Pulmonary artery endothelial cell (primary cell): Measurements from ENCODE around the gene P4HA1. TPM values are rescaled to one million over a fixed set of nuclear protein-coding genes. Genes with fewer than 3 reads are reported as not detected.

Experiments
- DNase-seq: peaks from one replicate; pipeline ENCODE4 v3.0.0-alpha.2; 2011; ENCODE audit warnings: low read depth, low spot score
- total RNA-seq: library from RNA; depleted of rRNA; stranded (reverse); fragments of >200 nt; gene quantifications from 2 replicates; pipeline ENCODE4 v1.2.3, GENCODE V29; 2014

P4HA1 gene
- total RNA-seq, 1 donor from 2014 or later, result 69.3 TPM

DNA sequence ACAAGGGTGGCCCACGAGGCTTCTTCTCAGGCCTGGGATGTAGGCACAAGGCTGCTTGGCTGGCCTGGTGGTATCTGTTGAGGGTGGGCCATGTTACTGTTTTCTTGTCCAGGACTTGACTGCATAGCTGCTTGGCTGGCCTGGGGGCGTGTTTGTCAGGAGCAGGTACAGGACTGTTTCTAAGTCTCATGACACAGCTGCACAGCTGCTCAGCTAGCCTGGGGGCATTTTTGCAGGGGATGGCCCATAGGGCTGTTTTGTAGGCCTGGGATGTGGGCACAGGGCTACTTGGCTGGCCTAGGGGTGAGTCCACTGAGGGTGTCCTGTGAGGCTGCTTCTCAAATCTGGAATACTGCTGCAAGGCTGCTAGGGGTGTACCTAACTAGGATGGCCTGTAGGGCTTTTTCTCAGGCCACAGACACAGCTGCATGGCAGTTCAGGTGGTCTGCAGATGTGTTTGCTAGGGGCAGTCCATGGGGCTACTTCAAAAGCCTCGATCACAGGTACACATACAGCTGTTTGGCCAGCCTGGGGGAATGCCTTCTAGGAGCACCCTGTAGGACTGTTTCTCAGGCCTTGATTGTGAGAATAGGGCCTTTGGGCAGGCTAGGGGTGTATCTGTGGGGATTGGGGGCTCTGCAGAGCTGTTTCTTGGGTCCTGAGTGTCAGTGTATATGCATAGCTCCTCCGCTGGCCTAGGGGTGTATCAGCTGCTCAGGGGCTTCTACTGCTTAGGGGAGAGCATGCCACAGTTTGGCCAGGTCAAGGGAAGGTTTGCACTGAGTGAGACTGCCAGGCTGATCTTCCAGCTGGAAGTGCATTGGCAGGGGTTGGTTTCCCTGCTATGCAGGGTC lies 115.4 kb downstream of the P4HA1 start:
- no peak for DNase-seq

DNA sequence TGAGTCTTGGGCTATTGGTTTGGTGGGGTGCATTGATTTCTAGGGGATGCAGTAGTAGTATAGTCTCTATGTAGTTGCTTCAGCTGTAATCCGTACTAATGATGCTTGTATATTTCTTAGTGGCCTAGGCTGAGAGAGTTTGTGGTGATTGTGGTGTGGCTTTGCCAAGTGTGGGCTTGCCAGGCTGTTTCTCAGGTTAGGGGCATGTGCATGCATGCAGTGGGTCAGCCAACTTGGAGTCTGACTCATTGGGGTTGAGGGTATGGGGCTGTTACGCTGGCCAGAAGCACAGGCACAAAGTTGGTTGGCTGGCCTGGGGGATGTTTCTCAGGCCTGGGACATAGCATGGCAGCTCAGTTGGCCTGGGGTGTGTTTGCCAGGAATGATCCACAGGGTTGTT lies 116.3 kb downstream of the P4HA1 start:
- DNase-seq, result no peak

DNA sequence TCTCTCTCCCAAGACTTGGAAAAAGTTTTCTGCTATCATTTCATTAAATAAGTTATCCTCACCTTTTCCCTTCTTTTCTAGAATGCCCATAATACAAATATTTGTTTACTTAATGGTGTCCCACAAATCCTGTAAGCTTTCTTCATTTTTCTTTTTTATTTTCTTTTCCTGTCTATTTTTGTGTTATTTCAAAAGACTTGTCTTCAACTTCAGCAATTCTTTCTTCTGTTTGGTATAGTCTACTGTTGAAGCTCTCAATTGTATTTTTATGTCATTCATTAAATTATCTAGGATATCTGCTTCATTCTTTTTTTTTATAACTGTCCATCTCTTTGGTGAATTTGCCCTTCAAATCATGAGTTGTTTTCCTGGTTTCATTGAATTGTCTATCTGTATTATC lies 117.0 kb downstream of the P4HA1 start:
- DNase-seq, result no peak

DNA sequence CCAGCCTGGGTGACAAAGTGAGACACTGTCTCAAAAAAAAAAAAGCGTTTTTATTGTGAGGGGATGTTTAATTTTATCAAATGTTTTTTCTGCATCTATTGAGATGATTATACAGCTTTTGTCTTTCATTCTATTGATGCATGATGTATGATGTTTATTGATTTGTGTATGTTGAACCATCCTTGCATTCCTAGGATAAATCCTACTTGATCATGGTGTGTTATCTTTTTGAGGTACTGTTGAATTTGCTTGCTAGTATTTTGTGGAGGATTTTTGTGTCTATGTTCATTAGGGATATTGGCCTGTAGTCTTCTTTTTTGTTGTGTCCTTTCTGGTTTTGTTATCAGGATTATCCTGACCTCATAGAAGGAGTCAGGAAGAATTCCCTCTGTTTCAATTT lies 119.8 kb downstream of the P4HA1 start:
- no peak for DNase-seq

Other genes with a start within 250 kb of the P4HA1 start
- 0.07 TPM in 2 replicates for gene OIT3, start 203.1 kb downstream of the P4HA1 start, total RNA-seq
- gene PLA2G12B, start 142.1 kb downstream of the P4HA1 start, total RNA-seq, result not detected in 2 replicates
- 1.2 and 1.3 TPM in 2 replicates for gene NUDT13, start 13.6 kb upstream of the P4HA1 start, total RNA-seq
- 29.9 and 33.3 TPM in 2 replicates for gene ECD, start 71.1 kb upstream of the P4HA1 start, total RNA-seq
- 27.4 and 32.2 TPM in 2 replicates for gene FAM149B1, start 71.3 kb upstream of the P4HA1 start, total RNA-seq
- gene DNAJC9, start 150.4 kb upstream of the P4HA1 start, total RNA-seq, result 44.1 and 63.5 TPM in 2 replicates
- gene MRPS16, start 155.8 kb upstream of the P4HA1 start, total RNA-seq, result 80.8 and 95.5 TPM in 2 replicates